ENCODE results near the gene RNGTT.

RNGTT gene

DNA sequence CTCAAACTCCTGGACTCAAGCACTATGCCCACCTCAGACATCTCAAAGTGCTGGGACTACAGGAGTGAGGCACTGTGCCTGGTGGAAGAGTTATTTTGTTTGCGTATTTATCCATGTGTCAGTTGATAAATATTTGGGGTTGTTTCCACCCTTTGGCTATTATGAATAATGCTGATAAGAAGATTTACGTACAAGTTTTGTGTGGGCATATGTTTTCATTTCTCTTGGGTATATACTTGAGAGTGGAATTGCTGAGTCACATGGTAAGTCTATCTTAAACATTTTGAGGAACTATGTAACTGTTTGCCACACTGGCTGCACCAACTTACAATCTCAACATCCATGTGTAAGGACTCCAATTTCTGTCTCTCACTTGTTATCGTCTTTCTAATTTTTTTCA is 200.3 kb downstream of the RNGTT start:
- DNase-seq (ENCODE audit: low read depth, low spot score): no peak
- WGBS (ENCODE audit: insufficient coverage, insufficient read length): no CpG with 5 or more reads among the region's 3 CpGs
- no peak overlapping the region for H3K27ac ChIP-seq (ENCODE audit: low read length)
- H3K27me3 ChIP-seq (ENCODE audit: control insufficient read depth, insufficient read depth, low read length): no peaks in the 10 kb centered on the region
- H3K36me3 ChIP-seq (ENCODE audit: control insufficient read depth, insufficient read depth, low read length): no peaks in the 10 kb centered on the region
- H3K4me1 ChIP-seq (ENCODE audit: control insufficient read depth, insufficient read depth, low read length): no peaks in the 10 kb centered on the region
- H3K9me3 ChIP-seq (ENCODE audit: control insufficient read depth, insufficient read depth, low read length): no peaks in the 10 kb centered on the region
- no peak overlapping the region for H3K4me3 ChIP-seq (ENCODE audit: low read length)

DNA sequence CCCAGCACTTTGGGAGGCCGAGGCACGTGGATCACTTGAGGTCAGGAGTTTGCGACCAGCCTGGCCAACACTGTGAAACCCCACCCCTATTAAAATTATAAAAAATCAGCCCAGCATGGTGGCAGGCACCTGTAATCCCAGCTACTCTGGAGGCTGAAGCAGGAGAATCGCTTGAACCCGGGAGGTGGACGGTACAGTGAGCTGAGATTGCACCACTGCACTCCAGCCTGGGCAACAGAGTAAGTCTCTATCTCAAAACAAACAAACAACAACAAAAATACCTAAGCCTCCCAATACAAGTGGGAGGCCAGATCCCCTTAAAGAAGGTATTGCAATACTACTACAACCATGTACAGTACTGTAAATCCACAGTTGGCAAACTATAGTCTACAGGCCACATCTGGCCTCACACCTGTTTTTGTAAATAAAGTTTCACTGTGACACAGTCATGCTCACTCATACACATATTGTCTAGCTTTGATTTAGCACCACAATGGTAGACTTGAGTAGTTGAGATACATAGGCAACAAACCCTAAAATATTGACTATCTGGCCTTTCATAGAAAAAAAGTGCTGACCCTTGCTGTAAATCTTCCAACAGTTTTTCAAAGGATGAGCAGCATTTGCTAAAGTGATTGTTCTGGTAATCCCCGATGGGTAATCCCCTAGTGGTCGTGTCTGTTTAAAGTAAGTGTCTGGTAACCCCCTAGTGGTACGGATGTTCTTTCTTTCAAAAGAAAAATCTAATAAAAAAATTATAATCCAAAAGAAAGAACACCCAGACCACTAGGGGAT is 202.0 kb downstream of the RNGTT start:
- no CpG with 5 or more reads among the region's 9 CpGs for WGBS (ENCODE audit: insufficient coverage, insufficient read length)
- DNase-seq (ENCODE audit: low read depth, low spot score): no peak
- no peaks in the 10 kb centered on the region for H3K27me3 ChIP-seq (ENCODE audit: control insufficient read depth, insufficient read depth, low read length)
- no peak overlapping the region for H3K27ac ChIP-seq (ENCODE audit: low read length)
- H3K4me1 ChIP-seq (ENCODE audit: control insufficient read depth, insufficient read depth, low read length): no peaks in the 10 kb centered on the region
- no peaks in the 10 kb centered on the region for H3K9me3 ChIP-seq (ENCODE audit: control insufficient read depth, insufficient read depth, low read length)
- no peaks in the 10 kb centered on the region for H3K36me3 ChIP-seq (ENCODE audit: control insufficient read depth, insufficient read depth, low read length)
- H3K4me3 ChIP-seq (ENCODE audit: low read length): no peak overlapping the region

DNA sequence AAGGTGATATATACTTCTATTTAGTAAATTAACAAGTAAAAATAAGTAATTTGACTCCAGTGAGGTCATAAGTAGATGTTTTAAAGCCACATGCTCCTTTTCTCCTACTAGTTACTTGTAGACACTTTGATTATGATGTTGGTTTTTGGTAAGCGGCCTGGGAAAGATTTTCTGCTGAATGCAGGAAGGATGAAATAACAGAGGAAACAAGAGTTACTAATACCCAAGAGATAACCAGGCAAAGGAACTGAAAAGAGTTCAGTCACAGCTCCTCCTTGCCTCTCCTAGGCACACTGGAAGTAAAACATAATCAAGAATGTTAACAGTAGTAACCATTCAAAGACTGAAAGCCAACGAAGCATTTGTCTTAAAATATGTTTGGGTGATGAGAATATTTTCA is 203.3 kb downstream of the RNGTT start:
- no peak overlapping the region for H3K4me3 ChIP-seq (ENCODE audit: low read length)
- H3K27ac ChIP-seq (ENCODE audit: low read length): no peak overlapping the region
- WGBS (ENCODE audit: insufficient coverage, insufficient read length): no CpG with 5 or more reads among the region's 2 CpGs
- H3K4me1 ChIP-seq (ENCODE audit: control insufficient read depth, insufficient read depth, low read length): no peaks in the 10 kb centered on the region
- H3K9me3 ChIP-seq (ENCODE audit: control insufficient read depth, insufficient read depth, low read length): no peaks in the 10 kb centered on the region
- no peaks in the 10 kb centered on the region for H3K27me3 ChIP-seq (ENCODE audit: control insufficient read depth, insufficient read depth, low read length)
- H3K36me3 ChIP-seq (ENCODE audit: control insufficient read depth, insufficient read depth, low read length): no peaks in the 10 kb centered on the region
- no peak for DNase-seq (ENCODE audit: low read depth, low spot score)

DNA sequence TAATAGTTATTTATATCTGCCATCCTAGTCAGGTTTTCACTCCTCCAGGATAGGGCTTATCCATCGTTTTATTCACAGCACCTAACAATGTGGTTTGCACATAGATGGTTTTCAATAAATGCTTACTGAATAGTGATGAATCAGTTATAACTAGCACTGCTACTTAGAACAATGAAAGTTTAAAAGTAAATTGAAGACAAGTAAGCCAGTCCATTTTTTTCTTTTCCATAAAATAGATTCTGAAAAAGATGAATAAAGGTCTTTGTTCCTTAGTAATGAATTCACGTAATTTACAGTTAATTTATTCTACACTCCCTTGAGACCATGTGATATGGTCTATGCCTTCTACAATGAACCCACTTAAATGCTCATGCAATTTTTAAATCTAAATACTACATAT is 212.5 kb downstream of the RNGTT start:
- Histone ChIP-seq H3K36me3 (ENCODE audit: control insufficient read depth, insufficient read depth, low read length) (no peaks in the 10 kb centered on the region), H3K9me3 (ENCODE audit: control insufficient read depth, insufficient read depth, low read length) (no peaks in the 10 kb centered on the region), H3K4me1 (ENCODE audit: control insufficient read depth, insufficient read depth, low read length) (no peaks in the 10 kb centered on the region), H3K4me3 (ENCODE audit: low read length) (no peak overlapping the region), H3K27ac (ENCODE audit: low read length) (no peak overlapping the region), H3K27me3 (ENCODE audit: control insufficient read depth, insufficient read depth, low read length) (no peaks in the 10 kb centered on the region)
- no peak for DNase-seq (ENCODE audit: low read depth, low spot score)
- no CpG with 5 or more reads among the region's 2 CpGs for WGBS (ENCODE audit: insufficient coverage, insufficient read length)

DNA sequence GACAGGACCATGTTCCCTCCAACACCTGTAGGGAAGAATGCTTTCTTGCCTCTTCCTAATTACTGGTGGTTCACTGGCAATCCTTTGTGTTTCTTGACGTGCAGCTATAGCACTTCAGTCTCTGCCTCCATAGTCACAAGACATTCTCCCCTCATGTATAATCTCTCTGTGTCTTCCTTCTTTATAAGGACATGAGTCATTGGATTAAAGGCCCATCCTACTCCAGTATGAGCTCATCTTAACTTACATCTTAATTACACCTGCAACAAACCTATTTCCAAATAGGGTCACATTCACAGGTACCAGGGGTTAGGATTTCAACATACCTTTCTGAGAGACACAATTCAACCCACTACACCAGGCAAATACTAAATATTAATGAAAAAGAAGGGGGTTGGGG is 213.6 kb downstream of the RNGTT start:
- no peaks in the 10 kb centered on the region for H3K9me3 ChIP-seq (ENCODE audit: control insufficient read depth, insufficient read depth, low read length)
- no CpG with 5 or more reads among the region's 1 CpG for whole genome bisulfite sequencing (ENCODE audit: insufficient coverage, insufficient read length)
- no peak for DNase-seq (ENCODE audit: low read depth, low spot score)
- H3K27ac ChIP-seq (ENCODE audit: low read length): no peak overlapping the region
- H3K27me3 ChIP-seq (ENCODE audit: control insufficient read depth, insufficient read depth, low read length): no peaks in the 10 kb centered on the region
- no peak overlapping the region for H3K4me3 ChIP-seq (ENCODE audit: low read length)
- H3K36me3 ChIP-seq (ENCODE audit: control insufficient read depth, insufficient read depth, low read length): no peaks in the 10 kb centered on the region
- no peaks in the 10 kb centered on the region for H3K4me1 ChIP-seq (ENCODE audit: control insufficient read depth, insufficient read depth, low read length)

DNA sequence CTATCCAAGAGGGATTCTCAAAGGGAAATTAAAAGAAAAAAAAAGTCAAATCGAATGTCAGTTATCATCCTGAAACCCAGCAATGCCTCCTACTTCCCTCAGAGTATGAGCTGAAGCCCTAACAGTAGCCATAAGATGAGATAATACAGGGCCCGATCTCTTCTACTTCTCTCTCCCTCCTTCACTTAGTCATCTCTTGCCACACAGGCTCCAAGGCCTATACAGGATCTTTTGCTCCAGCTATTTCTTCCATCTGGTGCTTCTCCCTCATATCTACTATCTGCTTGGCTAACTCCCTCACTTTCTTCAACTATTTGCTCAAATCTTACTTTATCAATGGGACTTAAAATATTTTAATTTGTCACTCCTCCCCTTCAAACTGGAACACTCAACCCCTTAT is 215.3 kb downstream of the RNGTT start:
- WGBS (ENCODE audit: insufficient coverage, insufficient read length): no CpG with 5 or more reads among the region's 2 CpGs
- Histone ChIP-seq H3K27ac (ENCODE audit: low read length) (no peak overlapping the region), H3K27me3 (ENCODE audit: control insufficient read depth, insufficient read depth, low read length) (no peaks in the 10 kb centered on the region), H3K4me3 (ENCODE audit: low read length) (no peak overlapping the region), H3K9me3 (ENCODE audit: control insufficient read depth, insufficient read depth, low read length) (no peaks in the 10 kb centered on the region), H3K4me1 (ENCODE audit: control insufficient read depth, insufficient read depth, low read length) (no peaks in the 10 kb centered on the region), H3K36me3 (ENCODE audit: control insufficient read depth, insufficient read depth, low read length) (no peaks in the 10 kb centered on the region)
- DNase-seq (ENCODE audit: low read depth, low spot score): no peak

DNA sequence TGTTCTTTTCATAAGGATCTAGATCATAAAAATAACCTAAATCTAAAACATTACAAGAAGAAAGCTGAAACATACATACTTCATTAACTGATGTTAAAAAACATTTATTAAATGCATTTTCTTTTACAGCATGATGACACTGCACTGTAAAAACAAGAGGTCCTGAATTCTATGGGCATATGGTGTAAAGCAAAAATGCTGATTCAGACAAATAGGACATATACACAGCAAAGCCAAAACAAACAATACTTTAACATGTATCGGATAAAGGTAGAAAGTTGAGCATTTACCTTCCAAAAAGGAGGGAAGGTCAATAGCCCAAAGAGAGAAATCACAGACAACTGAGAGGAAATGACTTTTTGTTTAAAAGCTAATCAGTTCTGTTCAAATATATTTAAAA is 221.5 kb downstream of the RNGTT start:
- H3K27ac ChIP-seq (ENCODE audit: low read length): no peak overlapping the region
- DNase-seq (ENCODE audit: low read depth, low spot score): no peak
- no CpG with 5 or more reads among the region's 1 CpG for WGBS (ENCODE audit: insufficient coverage, insufficient read length)
- H3K9me3 ChIP-seq (ENCODE audit: control insufficient read depth, insufficient read depth, low read length): no peaks in the 10 kb centered on the region
- H3K4me3 ChIP-seq (ENCODE audit: low read length): no peak overlapping the region
- no peaks in the 10 kb centered on the region for H3K27me3 ChIP-seq (ENCODE audit: control insufficient read depth, insufficient read depth, low read length)
- no peaks in the 10 kb centered on the region for H3K36me3 ChIP-seq (ENCODE audit: control insufficient read depth, insufficient read depth, low read length)
- no peaks in the 10 kb centered on the region for H3K4me1 ChIP-seq (ENCODE audit: control insufficient read depth, insufficient read depth, low read length)

DNA sequence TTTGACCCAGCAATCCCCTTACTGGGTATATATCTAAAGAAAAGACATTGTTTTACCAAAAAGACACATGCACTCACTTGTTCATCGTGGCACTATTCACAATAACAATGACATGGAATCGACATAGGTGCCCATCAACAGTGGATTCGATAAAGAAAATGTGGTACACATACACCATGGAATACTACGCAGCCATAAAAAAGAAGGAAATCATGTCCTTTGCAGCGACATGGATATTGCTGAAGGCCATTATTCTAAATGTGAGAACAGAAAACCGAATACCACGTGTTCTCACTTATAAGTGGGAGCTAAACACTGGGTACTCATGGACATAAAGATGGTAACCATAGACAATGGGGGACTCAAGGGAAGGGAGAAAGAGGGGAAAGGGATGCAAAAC is 222.3 kb downstream of the RNGTT start:
- H3K4me1 ChIP-seq (ENCODE audit: control insufficient read depth, insufficient read depth, low read length): no peaks in the 10 kb centered on the region
- H3K9me3 ChIP-seq (ENCODE audit: control insufficient read depth, insufficient read depth, low read length): no peaks in the 10 kb centered on the region
- no peaks in the 10 kb centered on the region for H3K27me3 ChIP-seq (ENCODE audit: control insufficient read depth, insufficient read depth, low read length)
- H3K27ac ChIP-seq (ENCODE audit: low read length): no peak overlapping the region
- no peaks in the 10 kb centered on the region for H3K36me3 ChIP-seq (ENCODE audit: control insufficient read depth, insufficient read depth, low read length)
- DNase-seq (ENCODE audit: low read depth, low spot score): no peak
- no CpG with 5 or more reads among the region's 7 CpGs for WGBS (ENCODE audit: insufficient coverage, insufficient read length)
- H3K4me3 ChIP-seq (ENCODE audit: low read length): no peak overlapping the region

DNA sequence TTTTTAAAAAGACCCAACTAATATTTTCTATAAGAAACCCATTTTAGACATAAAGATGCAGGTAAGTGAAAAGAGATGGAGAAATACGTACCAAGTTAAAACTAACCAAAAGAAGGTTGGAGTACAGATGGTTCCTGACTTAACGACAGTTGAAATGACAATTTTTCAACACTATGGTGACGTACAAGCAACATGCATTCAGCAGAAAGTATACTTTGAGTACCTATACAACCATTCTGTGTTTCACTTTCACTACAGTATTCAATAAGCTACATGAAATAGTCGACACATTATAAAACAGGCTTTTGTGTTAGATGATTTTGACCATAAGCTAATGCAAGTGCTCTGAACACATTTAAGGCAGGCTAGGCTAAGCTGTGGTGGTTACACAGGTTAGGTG is 228.9 kb downstream of the RNGTT start:
- no peak for DNase-seq (ENCODE audit: low read depth, low spot score)
- WGBS (ENCODE audit: insufficient coverage, insufficient read length): no CpG with 5 or more reads among the region's 4 CpGs
- Histone ChIP-seq H3K36me3 (ENCODE audit: control insufficient read depth, insufficient read depth, low read length) (no peaks in the 10 kb centered on the region), H3K9me3 (ENCODE audit: control insufficient read depth, insufficient read depth, low read length) (no peaks in the 10 kb centered on the region), H3K4me1 (ENCODE audit: control insufficient read depth, insufficient read depth, low read length) (peaks cover 2% of the 10 kb centered on the region; the same call in 1 of the 2 replicates), H3K27me3 (ENCODE audit: control insufficient read depth, insufficient read depth, low read length) (no peaks in the 10 kb centered on the region), H3K27ac (ENCODE audit: low read length) (no peak overlapping the region), H3K4me3 (ENCODE audit: low read length) (no peak overlapping the region)

DNA sequence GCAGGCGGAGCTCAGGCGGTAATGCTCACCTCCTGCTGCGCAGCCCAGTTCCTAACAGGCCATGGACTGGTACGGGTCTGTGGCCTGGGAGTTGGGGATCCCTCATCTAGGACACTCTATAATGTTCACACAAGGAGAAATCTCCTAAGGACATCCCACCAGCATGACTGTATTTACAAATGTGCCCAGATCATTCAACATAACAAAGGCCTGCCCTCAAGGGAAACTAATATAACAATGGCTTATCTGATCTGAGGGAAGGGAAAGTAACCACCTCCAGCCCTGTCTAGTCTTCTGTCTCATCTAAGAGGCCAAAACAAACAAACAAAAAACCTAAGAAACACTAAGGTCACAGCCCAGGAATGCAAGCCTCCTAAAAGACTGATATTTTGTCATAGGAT is 232.8 kb downstream of the RNGTT start:
- H3K4me1 ChIP-seq (ENCODE audit: control insufficient read depth, insufficient read depth, low read length): peaks cover 4% of the 10 kb centered on the region; the same call in 1 of the 2 replicates
- no peak for DNase-seq (ENCODE audit: low read depth, low spot score)
- H3K27me3 ChIP-seq (ENCODE audit: control insufficient read depth, insufficient read depth, low read length): no peaks in the 10 kb centered on the region
- no peak overlapping the region for H3K27ac ChIP-seq (ENCODE audit: low read length)
- no CpG with 5 or more reads among the region's 4 CpGs for WGBS (ENCODE audit: insufficient coverage, insufficient read length)
- H3K4me3 ChIP-seq (ENCODE audit: low read length): no peak overlapping the region
- H3K9me3 ChIP-seq (ENCODE audit: control insufficient read depth, insufficient read depth, low read length): no peaks in the 10 kb centered on the region
- no peaks in the 10 kb centered on the region for H3K36me3 ChIP-seq (ENCODE audit: control insufficient read depth, insufficient read depth, low read length)

DNA sequence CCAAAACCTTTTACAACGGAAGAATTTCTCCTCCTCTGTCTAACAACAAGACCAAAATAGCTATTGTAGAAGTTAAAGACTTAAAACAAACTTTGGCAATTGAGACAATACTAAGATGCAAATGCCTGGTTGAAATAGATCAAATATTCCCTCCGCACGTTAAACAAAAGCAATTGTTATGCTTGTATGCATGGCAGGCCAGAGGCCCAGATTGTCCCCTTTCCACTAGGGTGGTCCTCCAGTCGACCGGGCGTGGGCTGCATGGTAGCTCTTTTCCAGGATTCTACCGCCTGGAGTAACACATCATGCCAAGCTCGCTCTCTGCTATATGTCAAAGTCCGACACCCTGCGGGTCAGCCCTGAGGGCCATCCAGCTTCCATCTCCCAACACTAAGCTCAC is 234.7 kb downstream of the RNGTT start:
- H3K9me3 ChIP-seq (ENCODE audit: control insufficient read depth, insufficient read depth, low read length): no peaks in the 10 kb centered on the region
- no peaks in the 10 kb centered on the region for H3K27me3 ChIP-seq (ENCODE audit: control insufficient read depth, insufficient read depth, low read length)
- DNase-seq (ENCODE audit: low read depth, low spot score): no peak
- H3K4me3 ChIP-seq (ENCODE audit: low read length): no peak overlapping the region
- no CpG with 5 or more reads among the region's 10 CpGs for WGBS (ENCODE audit: insufficient coverage, insufficient read length)
- H3K4me1 ChIP-seq (ENCODE audit: control insufficient read depth, insufficient read depth, low read length): peaks cover 5% of the 10 kb centered on the region; the same call in 1 of the 2 replicates
- no peaks in the 10 kb centered on the region for H3K36me3 ChIP-seq (ENCODE audit: control insufficient read depth, insufficient read depth, low read length)
- H3K27ac ChIP-seq (ENCODE audit: low read length): no peak overlapping the region

Measured in iPS DF 6.9 (cell line).